ENCODE results near the gene DENND5B. TPM values are rescaled to one million over a fixed set of nuclear protein-coding genes. Genes with fewer than 3 reads are reported as not detected.
"Not testable (repeated sequence)": the region's sequence is repeated elsewhere in the genome, so short reads cannot be mapped to it uniquely, and the experiment has no call there.

Gene DENND5B
- total RNA-seq, 1 experiment from 2014 or later, result 18.6 TPM

DNA sequence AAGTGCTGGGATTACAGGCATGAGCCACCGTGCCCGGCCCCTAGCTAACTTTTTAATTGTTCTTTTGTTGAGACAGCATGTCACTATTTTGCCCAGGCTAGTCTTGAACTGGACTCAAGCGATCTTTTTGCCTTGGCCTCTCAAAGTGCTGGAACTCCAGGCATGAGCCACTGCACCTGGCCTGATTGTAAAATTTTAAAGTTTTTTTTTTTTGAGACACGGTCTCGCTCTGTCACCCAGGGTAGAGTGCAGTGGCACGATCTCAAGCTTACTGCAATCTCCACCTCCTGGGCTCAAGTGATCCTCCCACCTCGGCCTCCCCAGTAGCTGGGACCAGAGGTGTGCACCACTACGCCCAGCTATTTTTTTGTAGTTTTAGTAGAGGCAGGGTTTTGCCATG is 185.9 kb downstream of the DENND5B start:
- no peak for DNase-seq (ENCODE audit: unreplicated experiment)
- H3K4me3 Mint-ChIP-seq (ENCODE audit: unreplicated experiment), result no peak overlapping the region
- H3K36me3 Mint-ChIP-seq (ENCODE audit: insufficient read depth, unreplicated experiment), result peaks cover 56% of the 10 kb centered on the region
- no peak overlapping the region for H3K27ac Mint-ChIP-seq (ENCODE audit: low read depth, unreplicated experiment)
- no peaks in the 10 kb centered on the region for H3K9me3 Mint-ChIP-seq (ENCODE audit: unreplicated experiment)
- intact Hi-C loops (cut with micrococcal nuclease), result no loop called here
- TF ChIP-seq CTCF (IDR thresholded peaks at IDR 0.05; ENCODE audit: unreplicated experiment), result no peak
- no TSS peak for BruUV-seq (replicated peaks)
- no peaks in the 10 kb centered on the region for H3K27me3 Mint-ChIP-seq (ENCODE audit: insufficient read depth, unreplicated experiment)
- ChIA-PET POLR2A (interaction anchor here (1.0 kb wide), 1 partner anchor 184 kb away, joined by 3 read pairs; no protein-coding TSS in a partner anchor), CTCF (interaction anchor here (0.6 to 4.3 kb wide), 11 partner anchors 11 to 921 kb away, joined by 3 to 43 read pairs (median 3); no protein-coding TSS in a partner anchor)
- no peaks in the 10 kb centered on the region for H3K4me1 Mint-ChIP-seq (ENCODE audit: insufficient read depth, unreplicated experiment)

DNA sequence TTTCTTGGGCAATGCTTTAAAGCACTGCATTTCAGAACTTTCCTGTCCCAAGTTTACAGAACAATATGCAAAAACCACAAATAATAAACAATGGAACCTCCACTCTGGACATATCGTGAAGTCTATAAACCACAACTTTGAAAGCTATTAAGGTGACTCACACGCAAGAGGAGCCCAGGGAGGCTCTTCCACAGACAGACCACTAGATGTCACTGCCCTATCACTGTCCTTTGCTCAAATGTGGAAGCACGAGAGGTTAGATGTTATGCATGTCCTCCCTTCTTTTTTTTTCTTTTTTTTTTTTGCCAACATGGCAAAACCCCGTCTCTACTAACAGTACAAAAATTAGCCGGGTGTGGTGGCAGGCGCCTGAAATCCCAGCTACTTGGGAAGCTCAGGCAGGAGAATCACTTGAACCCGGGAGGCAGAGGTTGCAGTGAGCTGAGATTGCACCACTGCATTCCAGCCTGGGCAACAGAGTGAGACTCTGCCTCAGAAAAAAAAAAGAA is 187.8 kb downstream of the DENND5B start:
- H3K4me3 Mint-ChIP-seq (ENCODE audit: unreplicated experiment); H3K27me3 Mint-ChIP-seq (ENCODE audit: insufficient read depth, unreplicated experiment); H3K9me3 Mint-ChIP-seq (ENCODE audit: unreplicated experiment); H3K4me1 Mint-ChIP-seq (ENCODE audit: insufficient read depth, unreplicated experiment); BruUV-seq (replicated peaks); H3K27ac Mint-ChIP-seq (ENCODE audit: low read depth, unreplicated experiment): not testable (repeated sequence)
- intact Hi-C loops (cut with micrococcal nuclease), result loop anchor here (1.0 to 5.0 kb wide), 3 partner anchors 186 to 899 kb away; no protein-coding TSS in a partner anchor
- ChIA-PET CTCF (interaction anchor here (0.5 to 4.3 kb wide), 52 partner anchors 9 to 1344 kb away, joined by 3 to 43 read pairs (median 4); no protein-coding TSS in a partner anchor), POLR2A (interaction anchor here (1.0 to 1.5 kb wide), 5 partner anchors 77 to 233 kb away, joined by 3 to 4 read pairs (median 4); partner anchors contain the start of genes DENND5B and SINHCAF)
- peak; percentile 88 for TF ChIP-seq CTCF (IDR thresholded peaks at IDR 0.05; ENCODE audit: unreplicated experiment)
- H3K36me3 Mint-ChIP-seq (ENCODE audit: insufficient read depth, unreplicated experiment), result peaks cover 55% of the 10 kb centered on the region
- DNase-seq (ENCODE audit: unreplicated experiment), result peak; percentile 92

DNA sequence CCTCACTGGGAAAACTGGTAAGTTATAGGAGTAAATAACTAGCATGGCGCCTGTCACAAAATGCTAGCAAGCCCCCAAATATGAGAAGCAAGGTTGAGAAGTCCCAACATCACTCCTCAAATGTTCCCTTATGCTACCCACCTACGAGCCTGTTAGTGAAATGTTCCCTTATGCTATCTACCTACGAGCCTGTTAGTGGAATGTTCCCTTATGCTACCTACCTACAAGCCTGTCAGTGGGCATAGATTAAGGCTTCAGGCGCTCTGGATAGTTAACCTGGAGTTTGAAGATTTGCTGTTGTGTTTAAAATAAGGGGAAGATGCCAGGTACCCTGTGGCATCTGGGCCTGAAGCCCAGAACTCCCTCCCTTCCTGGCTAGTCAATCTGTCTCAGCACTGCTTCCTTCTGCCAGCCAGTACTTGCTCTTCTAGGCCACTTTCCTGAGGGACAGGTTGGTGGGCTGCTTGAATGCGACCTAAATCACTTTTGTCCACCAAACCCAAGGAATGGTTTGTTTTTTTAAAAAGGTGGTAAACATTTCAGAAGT is 197.9 kb downstream of the DENND5B start:
- H3K27ac Mint-ChIP-seq (ENCODE audit: low read depth, unreplicated experiment), result no peak overlapping the region
- no peak for TF ChIP-seq CTCF (IDR thresholded peaks at IDR 0.05; ENCODE audit: unreplicated experiment)
- no peak overlapping the region for H3K4me3 Mint-ChIP-seq (ENCODE audit: unreplicated experiment)
- peaks cover 44% of the 10 kb centered on the region for H3K36me3 Mint-ChIP-seq (ENCODE audit: insufficient read depth, unreplicated experiment)
- no peaks in the 10 kb centered on the region for H3K4me1 Mint-ChIP-seq (ENCODE audit: insufficient read depth, unreplicated experiment)
- no peaks in the 10 kb centered on the region for H3K27me3 Mint-ChIP-seq (ENCODE audit: insufficient read depth, unreplicated experiment)
- no peak for DNase-seq (ENCODE audit: unreplicated experiment)
- BruUV-seq (replicated peaks), result no TSS peak
- intact Hi-C loops (cut with micrococcal nuclease), result no loop called here
- POLR2A ChIA-PET, result no interaction called here
- CTCF ChIA-PET, result interaction anchor here (0.6 to 1.8 kb wide), 2 partner anchors 10 to 132 kb away, joined by 5 to 13 read pairs; no protein-coding TSS in a partner anchor
- no peaks in the 10 kb centered on the region for H3K9me3 Mint-ChIP-seq (ENCODE audit: unreplicated experiment)

GRCh38 chr12:31390991-31391390 is 199.9 kb downstream of the DENND5B start:
- ChIA-PET CTCF (interaction anchor here (0.6 to 1.1 kb wide), 2 partner anchors 12 to 132 kb away, joined by 4 to 5 read pairs; no protein-coding TSS in a partner anchor), POLR2A (no interaction called here)
- H3K36me3 Mint-ChIP-seq (ENCODE audit: insufficient read depth, unreplicated experiment), result peaks cover 49% of the 10 kb centered on the region
- no TSS peak for BruUV-seq (replicated peaks)
- H3K27me3 Mint-ChIP-seq (ENCODE audit: insufficient read depth, unreplicated experiment), result no peaks in the 10 kb centered on the region
- no peak overlapping the region for H3K4me3 Mint-ChIP-seq (ENCODE audit: unreplicated experiment)
- intact Hi-C loops (cut with micrococcal nuclease), result no loop called here
- TF ChIP-seq CTCF (IDR thresholded peaks at IDR 0.05; ENCODE audit: unreplicated experiment), result no peak
- no peaks in the 10 kb centered on the region for H3K4me1 Mint-ChIP-seq (ENCODE audit: insufficient read depth, unreplicated experiment)
- no peak overlapping the region for H3K27ac Mint-ChIP-seq (ENCODE audit: low read depth, unreplicated experiment)
- DNase-seq (ENCODE audit: unreplicated experiment), result no peak
- H3K9me3 Mint-ChIP-seq (ENCODE audit: unreplicated experiment), result no peaks in the 10 kb centered on the region
